MV-4-11 (cell line): Measurements from ENCODE around the gene RXRA.

Experiments
- DNase-seq: peaks from one replicate; lab custom pipeline; 2025; lab: John Stamatoyannopoulos, UW

The RXRA gene

GRCh38 chr9:134418354-134418753 lies 92.1 kb downstream of the RXRA start:
- no peak for DNase-seq

GRCh38 chr9:134419000-134419683 lies 92.9 kb downstream of the RXRA start:
- DNase-seq = no peak

- no peak for DNase-seq
Measured at GRCh38 chr9:134419684-134420076, 93.4 kb downstream of the RXRA start.

GRCh38 chr9:134420281-134420845 lies 94.1 kb downstream of the RXRA start:
- DNase-seq = no peak

GRCh38 chr9:134420974-134421432 lies 94.7 kb downstream of the RXRA start:
- no peak for DNase-seq

GRCh38 chr9:134421888-134422287 lies 95.6 kb downstream of the RXRA start:
- DNase-seq = no peak

GRCh38 chr9:134422301-134423090 lies 96.2 kb downstream of the RXRA start:
- DNase-seq = no peak

GRCh38 chr9:134423166-134423565 lies 96.9 kb downstream of the RXRA start:
- DNase-seq = no peak

- no peak for DNase-seq
Measured at GRCh38 chr9:134423749-134424148, 97.5 kb downstream of the RXRA start.

- DNase-seq = no peak
Measured at GRCh38 chr9:134424818-134425217, 98.6 kb downstream of the RXRA start.

GRCh38 chr9:134425401-134425800 lies 99.1 kb downstream of the RXRA start:
- DNase-seq = no peak

GRCh38 chr9:134425812-134426211 lies 99.6 kb downstream of the RXRA start:
- no peak for DNase-seq

- DNase-seq = no peak
Measured at GRCh38 chr9:134426436-134426835, 100.2 kb downstream of the RXRA start.

GRCh38 chr9:134427153-134427782 lies 101.0 kb downstream of the RXRA start:
- DNase-seq = no peak

- DNase-seq = no peak
Measured at GRCh38 chr9:134428559-134428958, 102.3 kb downstream of the RXRA start.

GRCh38 chr9:134429007-134429406 lies 102.8 kb downstream of the RXRA start:
- no peak for DNase-seq

GRCh38 chr9:134429481-134429880 lies 103.2 kb downstream of the RXRA start:
- no peak for DNase-seq

GRCh38 chr9:134431095-134431494 lies 104.8 kb downstream of the RXRA start:
- no peak for DNase-seq

GRCh38 chr9:134431626-134432025 lies 105.4 kb downstream of the RXRA start:
- no peak for DNase-seq

- no peak for DNase-seq
Measured at GRCh38 chr9:134432471-134432870, 106.2 kb downstream of the RXRA start.

- no peak for DNase-seq
Measured at GRCh38 chr9:134433101-134433500, 106.8 kb downstream of the RXRA start.
